Cardiac fibroblast (primary cell): ENCODE data around the gene LRRC63.

ENCODE experiments used
- DNase-seq, 2 donors: peaks; one replicate each; pipeline versions ENCODE4 v3.0.0 to v3.0.0-alpha.2; 2010; ENCODE audit warnings: low read depth in 2 of 2
- H3K4me3 ChIP-seq, 2 donors: replicated peaks in 1 of 2; 1 replicate in 1 of 2; 2 replicates in 1 of 2; pipeline ENCODE4 v1.5.1; 2011; ENCODE audit warnings: low read depth in 2 of 2, low read length in 2 of 2, mild to moderate bottlenecking in 2 of 2, moderate library complexity in 1 of 2
- TF ChIP-seq, protein P1 (sequence below): IDR thresholded peaks from one replicate; pipeline ENCODE4 v1.5.1; 2011; ENCODE audit warnings: low read depth, mild to moderate bottlenecking, low read length, inconsistent platforms

LRRC63 gene

DNA sequence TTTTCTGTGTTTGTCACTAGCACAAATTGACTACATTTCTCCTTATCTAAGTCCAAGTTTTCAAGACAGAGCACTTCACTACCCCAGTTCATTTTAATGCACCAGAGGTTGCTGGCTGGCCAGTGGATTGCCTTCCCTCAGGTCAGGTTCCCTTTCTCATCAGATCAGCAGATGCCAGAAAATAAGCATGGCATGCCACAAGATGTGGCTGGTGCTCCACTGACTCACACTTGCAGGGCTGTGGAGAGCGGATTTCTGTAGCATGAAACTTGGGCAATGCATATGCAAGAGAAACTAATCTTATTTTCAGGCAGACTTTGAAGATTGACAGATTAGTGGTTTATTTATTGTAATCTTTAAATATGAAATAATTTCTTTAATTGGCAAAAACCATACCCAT is 95.8 kb downstream of the LRRC63 start:
- TF ChIP-seq, protein P1, sequence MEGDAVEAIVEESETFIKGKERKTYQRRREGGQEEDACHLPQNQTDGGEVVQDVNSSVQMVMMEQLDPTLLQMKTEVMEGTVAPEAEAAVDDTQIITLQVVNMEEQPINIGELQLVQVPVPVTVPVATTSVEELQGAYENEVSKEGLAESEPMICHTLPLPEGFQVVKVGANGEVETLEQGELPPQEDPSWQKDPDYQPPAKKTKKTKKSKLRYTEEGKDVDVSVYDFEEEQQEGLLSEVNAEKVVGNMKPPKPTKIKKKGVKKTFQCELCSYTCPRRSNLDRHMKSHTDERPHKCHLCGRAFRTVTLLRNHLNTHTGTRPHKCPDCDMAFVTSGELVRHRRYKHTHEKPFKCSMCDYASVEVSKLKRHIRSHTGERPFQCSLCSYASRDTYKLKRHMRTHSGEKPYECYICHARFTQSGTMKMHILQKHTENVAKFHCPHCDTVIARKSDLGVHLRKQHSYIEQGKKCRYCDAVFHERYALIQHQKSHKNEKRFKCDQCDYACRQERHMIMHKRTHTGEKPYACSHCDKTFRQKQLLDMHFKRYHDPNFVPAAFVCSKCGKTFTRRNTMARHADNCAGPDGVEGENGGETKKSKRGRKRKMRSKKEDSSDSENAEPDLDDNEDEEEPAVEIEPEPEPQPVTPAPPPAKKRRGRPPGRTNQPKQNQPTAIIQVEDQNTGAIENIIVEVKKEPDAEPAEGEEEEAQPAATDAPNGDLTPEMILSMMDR = no peak
- DNase-seq = peak in 1 of 2 donors; percentile 7
- H3K4me3 ChIP-seq = no peak overlapping the region

GRCh38 chr13:46310066-46310465 is 98.3 kb downstream of the LRRC63 start:
- no peak for DNase-seq
- TF ChIP-seq, protein P1 = no peak
- H3K4me3 ChIP-seq = no peak overlapping the region

DNA sequence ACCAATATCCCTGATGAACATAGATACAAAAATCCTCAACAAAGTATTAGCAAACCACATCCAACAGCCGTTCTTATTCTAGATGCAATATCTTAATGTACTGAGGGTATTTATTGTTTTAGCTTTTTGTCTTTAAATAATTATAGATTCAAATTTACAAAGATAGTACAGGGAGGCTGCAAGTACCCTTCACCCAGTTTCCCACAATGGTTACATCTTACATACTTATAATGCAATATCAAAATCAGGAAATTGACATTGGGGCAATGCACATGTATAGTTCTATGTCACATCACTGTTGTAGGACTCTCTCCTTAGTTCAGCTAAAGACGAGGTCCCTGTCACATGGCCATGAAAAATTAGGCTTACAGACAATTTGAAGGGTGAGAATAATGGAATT is 99.5 kb downstream of the LRRC63 start:
- TF ChIP-seq, protein P1 = no peak
- no peak for DNase-seq
- H3K4me3 ChIP-seq = no peak overlapping the region

GRCh38 chr13:46313024-46313423 is 101.3 kb downstream of the LRRC63 start:
- DNase-seq = no peak
- TF ChIP-seq, protein P1 = no peak
- H3K4me3 ChIP-seq = no peak overlapping the region

GRCh38 chr13:46313432-46314257 is 101.9 kb downstream of the LRRC63 start:
- no peak for DNase-seq
- H3K4me3 ChIP-seq = no peak overlapping the region
- TF ChIP-seq, protein P1 = no peak

DNA sequence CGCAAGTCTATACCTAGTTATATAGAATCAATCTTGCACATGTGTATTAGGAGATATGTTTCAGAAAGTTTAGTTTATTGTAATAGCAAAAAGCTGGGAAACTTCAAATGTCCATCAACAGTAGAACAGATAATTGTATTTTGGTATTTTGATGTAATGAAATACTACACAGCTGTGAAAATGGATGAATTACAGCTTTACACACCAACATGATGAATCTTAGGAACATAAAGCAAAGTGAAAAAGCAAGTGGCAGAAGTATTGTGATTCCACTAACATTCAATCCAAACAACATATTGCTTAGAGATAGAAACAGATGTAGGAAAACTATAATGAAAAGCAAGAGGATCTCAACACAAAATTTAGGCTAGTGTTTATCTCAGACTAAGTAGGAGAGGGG is 102.9 kb downstream of the LRRC63 start:
- TF ChIP-seq, protein P1 = no peak
- DNase-seq = no peak
- H3K4me3 ChIP-seq = no peak overlapping the region
